Endothelial cell of umbilical vein (primary cell): Measurements from ENCODE around the gene SMIM3. TPM values are rescaled to one million over a fixed set of nuclear protein-coding genes. Genes with fewer than 3 reads are reported as not detected.

Experiments
- BruUV-seq: library from RNA; stranded (reverse); fragments of 400-500 nt; replicated peaks from 2 replicates; lab custom pipeline; 2021; lab: Mats Ljungman, UMichigan
- CTCF ChIA-PET: fragments of 300-600, 350-600 bp; sonication (Branson Sonifier 250); formaldehyde crosslinking; loops from one replicate; lab custom pipeline; 2021; ENCODE audit warnings: antibody characterized with exemption, inconsistent platforms; lab: Charles Lee
- POLR2A ChIA-PET: fragments of 300-600, 350-600 bp; sonication (Branson Sonifier 250); formaldehyde crosslinking; loops from one replicate; lab custom pipeline; 2021; ENCODE audit warnings: antibody characterized with exemption, inconsistent platforms; lab: Charles Lee
- DNase-seq: peaks from one replicate; pipeline ENCODE4 v3.0.0-alpha.2; 2011; ENCODE audit warnings: low read depth, low spot score
- FAIRE-seq: peaks from 2 replicates; lab custom pipeline; 2011; peaks lifted over from hg19 to GRCh38; lab: Jason Lieb, UNC
- H2AFZ ChIP-seq: 2 replicates; pipeline ENCODE4 v1.6.0; 2012; ENCODE audit warnings: low read depth, low read length, control low read depth, inconsistent platforms
- H3K27ac ChIP-seq: 2 replicates; pipeline ENCODE4 v1.5.1; 2011; ENCODE audit warnings: low read depth, mild to moderate bottlenecking, control low read depth, low read length, moderate library complexity; ENCODE audit not compliant: insufficient read depth
- H3K27me3 ChIP-seq, 2 experiments: 2 replicates each; pipeline versions ENCODE4 v1.6.0 to v1.6.1; 2011; ENCODE audit warnings: low read length in 2 of 2, mixed read lengths in 1 of 2; ENCODE audit not compliant: control insufficient read depth in 2 of 2, insufficient read depth in 2 of 2
- H3K36me3 ChIP-seq, 2 experiments: 2 replicates in 1 of 2; 3 replicates in 1 of 2; pipeline ENCODE4 v1.5.1; 2011; ENCODE audit warnings: low read length in 2 of 2, mild to moderate bottlenecking in 1 of 2, moderate library complexity in 1 of 2; ENCODE audit not compliant: control insufficient read depth in 2 of 2, insufficient read depth in 2 of 2; ENCODE audit errors: extremely low read depth in 1 of 2
- H3K4me1 ChIP-seq: 3 replicates; pipeline ENCODE4 v1.5.1; 2011; ENCODE audit warnings: mild to moderate bottlenecking, low read length; ENCODE audit not compliant: control insufficient read depth, insufficient read depth; ENCODE audit errors: extremely low read depth
- H3K4me2 ChIP-seq: 2 replicates; pipeline ENCODE4 v1.6.1; 2011; ENCODE audit warnings: low read length, control low read depth, mixed read lengths; ENCODE audit not compliant: insufficient read depth
- H3K4me3 ChIP-seq, 3 experiments: fragments of 200-600 bp in 1 of 3; sonication (generic), shearing (Covaris generic) in 1 of 3; replicated peaks in 1 of 3; 2 replicates each; pipeline ENCODE4 v1.5.1; 2011 to 2016; ENCODE audit warnings: control low read depth in 3 of 3, low read length in 3 of 3, mild to moderate bottlenecking in 2 of 3, inconsistent platforms in 1 of 3, low read depth in 1 of 3, moderate library complexity in 1 of 3; ENCODE audit not compliant: insufficient read depth in 1 of 3
- H3K79me2 ChIP-seq: 2 replicates; pipeline ENCODE4 v1.6.0; 2012; ENCODE audit warnings: low read length, inconsistent platforms; ENCODE audit not compliant: control insufficient read depth, insufficient read depth
- H3K9ac ChIP-seq: replicated peaks from 2 replicates; pipeline ENCODE3; 2011; ENCODE audit warnings: low read length, control low read depth; ENCODE audit not compliant: insufficient read depth; ENCODE audit errors: extremely low read depth
- H3K9me1 ChIP-seq: replicated peaks from 3 replicates; pipeline ENCODE4 v1.6.0; 2011; ENCODE audit warnings: mild to moderate bottlenecking, low read length; ENCODE audit not compliant: control insufficient read depth, insufficient read depth; ENCODE audit errors: extremely low read depth
- H3K9me3 ChIP-seq: replicated peaks from 2 replicates; pipeline ENCODE4 v1.5.1; 2012; ENCODE audit warnings: low read length, inconsistent platforms; ENCODE audit not compliant: control insufficient read depth, insufficient read depth
- H4K20me1 ChIP-seq: replicated peaks from 2 replicates; pipeline ENCODE3; 2011; ENCODE audit warnings: mild to moderate bottlenecking, low read length; ENCODE audit not compliant: control insufficient read depth, insufficient read depth; ENCODE audit errors: extremely low read depth
- EZH2 ChIP-seq: IDR thresholded peaks from 2 replicates; pipeline ENCODE4 v1.6.1; 2012; ENCODE audit warnings: borderline replicate concordance, low read depth, mild to moderate bottlenecking, moderate library complexity, low read length, inconsistent platforms; ENCODE audit not compliant: severe bottlenecking
- FOS ChIP-seq: IDR thresholded peaks from 2 replicates; pipeline ENCODE4 v1.6.1; 2011; ENCODE audit warnings: mild to moderate bottlenecking, low read length, moderate library complexity, borderline replicate concordance; ENCODE audit not compliant: insufficient read depth
- GATA2 ChIP-seq: IDR thresholded peaks from 2 replicates; pipeline ENCODE4 v1.7.0; 2011; ENCODE audit warnings: low read depth, mild to moderate bottlenecking, moderate library complexity, mixed read lengths, low read length; ENCODE audit not compliant: insufficient read length, insufficient read depth
- JUN ChIP-seq: IDR thresholded peaks from 2 replicates; pipeline ENCODE4 v1.6.1; 2011; ENCODE audit warnings: borderline replicate concordance, low read depth; ENCODE audit not compliant: insufficient read length, insufficient read depth
- MYC ChIP-seq: IDR thresholded peaks from one replicate; pipeline ENCODE4 v1.6.1; 2011; ENCODE audit warnings: mild to moderate bottlenecking, low read depth, low read length
- POLR2A ChIP-seq: IDR thresholded peaks from 2 replicates; pipeline ENCODE4 v1.6.1; 2012; ENCODE audit warnings: low read depth, mild to moderate bottlenecking, control low read depth, low read length
- POLR2AphosphoS5 ChIP-seq: IDR thresholded peaks from 2 replicates; pipeline ENCODE4 v1.6.1; 2012; ENCODE audit warnings: low read depth, mild to moderate bottlenecking, control low read depth, low read length, moderate library complexity; ENCODE audit not compliant: insufficient read depth
- dilution Hi-C: fragments of 300-500 bp; cut with MboI; formaldehyde crosslinking; loops from one replicate; pipeline ENCODE4 v1.15.0; 2019; ENCODE audit warnings: low sequenced_read_pairs; ENCODE audit not compliant: extremely low pct_ligation_motif_present
- intact Hi-C: fragments of 100-400 bp; cut with micrococcal nuclease; formaldehyde crosslinking; loops from one replicate; pipeline ENCODE4 v1.10.0; 2022
- polyA plus RNA-seq, 4 experiments: library from polyadenylated mRNA; depleted of rRNA in 3 of 4; stranded (reverse) in 3 of 4; unstranded in 1 of 4; fragments of >200 nt; gene quantifications; 2 replicates each; pipeline versions ENCODE4 v1.2.1 to v1.2.3, GENCODE V29; 2011 to 2012; ENCODE audit warnings: missing spikeins in 1 of 4
- total RNA-seq: library from RNA; stranded (reverse); gene quantifications from 2 replicates; pipeline ENCODE4 v1.2.3, GENCODE V29; 2021
- TF ChIP-seq, protein P1 (sequence below), 2 donors: IDR thresholded peaks; 1 replicate in 1 of 2; 2 replicates in 1 of 2; pipeline ENCODE4 v1.5.1; 2011; ENCODE audit warnings: low read length in 2 of 2, mild to moderate bottlenecking in 2 of 2, moderate library complexity in 2 of 2, control low read depth in 1 of 2, inconsistent platforms in 1 of 2, low read depth in 1 of 2; ENCODE audit not compliant: insufficient read depth in 1 of 2; ENCODE audit errors: extremely low read depth in 1 of 2
- TF ChIP-seq, protein P2 (sequence below): IDR thresholded peaks from 2 replicates; pipeline ENCODE4 v1.6.1; 2011; ENCODE audit not compliant: insufficient read depth, insufficient read length

Gene SMIM3
- total and polyA plus RNA-seq, 2 donors (not counting 3 experiments of a cell fraction or from before 2014, with no cell fraction given) = 1.0 to 2.0 TPM

DNA sequence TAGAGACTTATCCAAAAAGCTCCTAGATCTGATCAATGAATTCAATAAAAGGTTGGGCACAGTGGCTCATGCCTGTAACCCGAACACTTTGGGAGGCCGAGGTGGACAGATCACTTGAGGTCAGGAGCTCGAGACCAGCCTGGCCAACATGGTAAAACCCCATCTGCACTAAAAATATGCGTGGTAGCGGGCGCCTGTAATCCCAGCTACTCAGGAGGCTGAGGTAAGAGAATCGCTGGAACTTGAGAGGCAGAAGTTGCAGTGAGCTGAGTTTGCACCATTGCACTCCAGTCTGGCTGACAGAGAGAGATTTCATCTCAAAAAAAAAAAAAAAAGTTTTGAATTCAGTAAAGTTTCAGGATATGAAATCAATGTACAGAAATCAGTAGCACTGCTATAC lies 39.7 kb upstream of the SMIM3 start:
- BruUV-seq = no TSS peak
- H3K79me2 ChIP-seq = peaks cover 41% of the 10 kb centered on the region
- intact Hi-C loops = no loop called here
- no peak for FAIRE-seq
- no peaks in the 10 kb centered on the region for H4K20me1 ChIP-seq
- H3K36me3 ChIP-seq = peaks cover 0 to 4% of the 10 kb centered on the region in 2 experiments
- no peak overlapping the region for H3K4me2 ChIP-seq
- H3K27ac ChIP-seq = no peak overlapping the region
- dilution Hi-C loops = no loop called here
- POLR2A ChIA-PET = no interaction called here
- no peaks in the 10 kb centered on the region for H3K4me1 ChIP-seq
- H3K4me3 ChIP-seq = no peak overlapping the region
- TF ChIP-seq MYC (no peak), EZH2 (no peak), FOS (no peak), POLR2A (no peak), JUN (no peak), POLR2AphosphoS5 (no peak), GATA2 (no peak)
- TF ChIP-seq, protein P1, sequence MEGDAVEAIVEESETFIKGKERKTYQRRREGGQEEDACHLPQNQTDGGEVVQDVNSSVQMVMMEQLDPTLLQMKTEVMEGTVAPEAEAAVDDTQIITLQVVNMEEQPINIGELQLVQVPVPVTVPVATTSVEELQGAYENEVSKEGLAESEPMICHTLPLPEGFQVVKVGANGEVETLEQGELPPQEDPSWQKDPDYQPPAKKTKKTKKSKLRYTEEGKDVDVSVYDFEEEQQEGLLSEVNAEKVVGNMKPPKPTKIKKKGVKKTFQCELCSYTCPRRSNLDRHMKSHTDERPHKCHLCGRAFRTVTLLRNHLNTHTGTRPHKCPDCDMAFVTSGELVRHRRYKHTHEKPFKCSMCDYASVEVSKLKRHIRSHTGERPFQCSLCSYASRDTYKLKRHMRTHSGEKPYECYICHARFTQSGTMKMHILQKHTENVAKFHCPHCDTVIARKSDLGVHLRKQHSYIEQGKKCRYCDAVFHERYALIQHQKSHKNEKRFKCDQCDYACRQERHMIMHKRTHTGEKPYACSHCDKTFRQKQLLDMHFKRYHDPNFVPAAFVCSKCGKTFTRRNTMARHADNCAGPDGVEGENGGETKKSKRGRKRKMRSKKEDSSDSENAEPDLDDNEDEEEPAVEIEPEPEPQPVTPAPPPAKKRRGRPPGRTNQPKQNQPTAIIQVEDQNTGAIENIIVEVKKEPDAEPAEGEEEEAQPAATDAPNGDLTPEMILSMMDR (IDR thresholded peaks at IDR 0.05; ENCODE audit: extremely low read depth in 1 of 2, insufficient read depth in 1 of 2, low read depth in 1 of 2, low read length in 2 of 2) = no peak
- TF ChIP-seq, protein P2, sequence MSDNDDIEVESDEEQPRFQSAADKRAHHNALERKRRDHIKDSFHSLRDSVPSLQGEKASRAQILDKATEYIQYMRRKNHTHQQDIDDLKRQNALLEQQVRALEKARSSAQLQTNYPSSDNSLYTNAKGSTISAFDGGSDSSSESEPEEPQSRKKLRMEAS = no peak
- CTCF ChIA-PET = no interaction called here
- no peaks in the 10 kb centered on the region for H3K9me3 ChIP-seq
- DNase-seq = no peak
- H3K9me1 ChIP-seq = no peaks in the 10 kb centered on the region
- H3K27me3 ChIP-seq = no peaks in the 10 kb centered on the region
- no peak overlapping the region for H2AFZ ChIP-seq
- no peak overlapping the region for H3K9ac ChIP-seq
